GM19035 (cell line): ENCODE measurements around the gene ASAP2.
"Not testable (repeated sequence)": the region's sequence is repeated elsewhere in the genome, so short reads cannot be mapped to it uniquely, and the experiment has no call there.

Source experiments
- ATAC-seq: cut with Tn5 transposase; IDR thresholded peaks from one replicate; pipeline ENCODE4 v1.9.1; 2021; ENCODE audit not compliant: unreplicated experiment

ASAP2 gene

GRCh38 chr2:9397201-9397600 lies 190.6 kb downstream of the ASAP2 start:
- no peak for ATAC-seq

GRCh38 chr2:9398251-9398650 lies 191.6 kb downstream of the ASAP2 start:
- ATAC-seq = not testable (repeated sequence)

GRCh38 chr2:9398881-9399780 lies 192.5 kb downstream of the ASAP2 start:
- ATAC-seq = no peak

GRCh38 chr2:9400268-9401058 lies 193.9 kb downstream of the ASAP2 start:
- no peak for ATAC-seq

GRCh38 chr2:9401059-9401547 lies 194.5 kb downstream of the ASAP2 start:
- ATAC-seq = no peak

GRCh38 chr2:9401646-9402371 lies 195.2 kb downstream of the ASAP2 start:
- no peak for ATAC-seq

- no peak for ATAC-seq
Measured at GRCh38 chr2:9403924-9404323, 197.3 kb downstream of the ASAP2 start.

GRCh38 chr2:9404451-9404850 lies 197.8 kb downstream of the ASAP2 start:
- no peak for ATAC-seq

GRCh38 chr2:9405636-9406035 lies 199.0 kb downstream of the ASAP2 start:
- ATAC-seq = no peak

GRCh38 chr2:9406529-9407362 lies 200.1 kb downstream of the ASAP2 start:
- ATAC-seq = no peak

GRCh38 chr2:9407363-9407811 lies 200.8 kb downstream of the ASAP2 start:
- no peak for ATAC-seq

- no peak for ATAC-seq
Measured at GRCh38 chr2:9408641-9409151, 202.1 kb downstream of the ASAP2 start.

GRCh38 chr2:9410108-9410507 lies 203.5 kb downstream of the ASAP2 start:
- no peak for ATAC-seq

- no peak for ATAC-seq
Measured at GRCh38 chr2:9412781-9413180, 206.2 kb downstream of the ASAP2 start.

- no peak for ATAC-seq
Measured at GRCh38 chr2:9415516-9416169, 209.0 kb downstream of the ASAP2 start.

- ATAC-seq = no peak
Measured at GRCh38 chr2:9416267-9416961, 209.8 kb downstream of the ASAP2 start.

- ATAC-seq = no peak
Measured at GRCh38 chr2:9416962-9417316, 210.3 kb downstream of the ASAP2 start.

GRCh38 chr2:9417725-9418124 lies 211.1 kb downstream of the ASAP2 start:
- ATAC-seq = no peak

GRCh38 chr2:9418746-9419145 lies 212.1 kb downstream of the ASAP2 start:
- no peak for ATAC-seq
